ENCODE measurements around the gene CRYGC.
"Not testable (repeated sequence)": the region's sequence is repeated elsewhere in the genome, so short reads cannot be mapped to it uniquely, and the experiment has no call there.

CRYGC gene

GRCh38 chr2:208135794-208136715, 6.4 kb upstream of the CRYGC start:
- no peak for DNase-seq

- no peak for DNase-seq
Observed at GRCh38 chr2:208134928-208135586, 5.4 kb upstream of the CRYGC start.

GRCh38 chr2:208130712-208131110, 1.1 kb upstream of the CRYGC start:
- DNase-seq = no peak

GRCh38 chr2:208128136-208128535, 1.5 kb downstream of the CRYGC start:
- no peak for DNase-seq

- DNase-seq = no peak
Observed at GRCh38 chr2:208127090-208127489, 2.5 kb downstream of the CRYGC start.

GRCh38 chr2:208125251-208125650, 4.4 kb downstream of the CRYGC start:
- no peak for DNase-seq

- not testable (repeated sequence) for DNase-seq
Observed at GRCh38 chr2:208124013-208124715, 5.5 kb downstream of the CRYGC start, which contains the start of gene CRYGD. Gene CRYGD (minus strand): TSS chr2:208124524. CDS start chr2:208124473, 51 bp downstream.

GRCh38 chr2:208122248-208122647, 7.4 kb downstream of the CRYGC start:
- no peak for DNase-seq

- no peak for DNase-seq
Observed at GRCh38 chr2:208118918-208119317, 10.7 kb downstream of the CRYGC start.

- DNase-seq = not testable (repeated sequence)
Observed at GRCh38 chr2:208117390-208117789, 12.2 kb downstream of the CRYGC start.

- DNase-seq = no peak
Observed at GRCh38 chr2:208112969-208113368, 16.7 kb downstream of the CRYGC start.

- DNase-seq = not testable (repeated sequence)
Observed at GRCh38 chr2:208112273-208112745, 17.3 kb downstream of the CRYGC start.

GRCh38 chr2:208103616-208104015, 26.0 kb downstream of the CRYGC start:
- no peak for DNase-seq

- peak in 1 of 2 donors; percentile 39 for DNase-seq
Observed at GRCh38 chr2:208101716-208102631, 27.7 kb downstream of the CRYGC start.

GRCh38 chr2:208099682-208100470, 29.8 kb downstream of the CRYGC start:
- no peak for DNase-seq

GRCh38 chr2:208098701-208099100, 30.9 kb downstream of the CRYGC start:
- not testable (repeated sequence) for DNase-seq

- DNase-seq = no peak
Observed at GRCh38 chr2:208098267-208098666, 31.4 kb downstream of the CRYGC start.

GRCh38 chr2:208097801-208098200, 31.8 kb downstream of the CRYGC start:
- DNase-seq = no peak

GRCh38 chr2:208097313-208097712, 32.3 kb downstream of the CRYGC start:
- DNase-seq = no peak

GRCh38 chr2:208096080-208096479, 33.5 kb downstream of the CRYGC start:
- DNase-seq = no peak

GRCh38 chr2:208093128-208093527, 36.5 kb downstream of the CRYGC start:
- no peak for DNase-seq

Measured in hippocampal formation (tissue), 2 donors.